Loucy (cell line): ENCODE data around the gene YAF2.
"Not testable (repeated sequence)": the region's sequence is repeated elsewhere in the genome, so short reads cannot be mapped to it uniquely, and the experiment has no call there.

Source experiments
- H2AFZ ChIP-seq: fragments of 200-600 bp; sonication (generic); 2 replicates; pipeline ENCODE4 v1.6.0; 2016; ENCODE audit warnings: antibody characterized with exemption, mild to moderate bottlenecking, low read length, moderate library complexity
- H3F3A ChIP-seq: fragments of 200-600 bp; 2 replicates; pipeline ENCODE4 v1.6.0; 2016; ENCODE audit warnings: antibody characterized with exemption, low read depth, mild to moderate bottlenecking
- H3K27me3 ChIP-seq: fragments of 200-600 bp; sonication (generic); 2 replicates; pipeline ENCODE4 v1.6.1; 2014; ENCODE audit warnings: low read length, mild to moderate bottlenecking; ENCODE audit not compliant: insufficient read depth, poor library complexity, severe bottlenecking
- H3K36me3 ChIP-seq: fragments of 200-600 bp; sonication (generic); 2 replicates; pipeline ENCODE4 v1.6.1; 2016; ENCODE audit warnings: low read length; ENCODE audit not compliant: insufficient read depth
- H3K4me1 ChIP-seq: fragments of 200-600 bp; sonication (generic); 2 replicates; pipeline ENCODE4 v1.5.1; 2014; ENCODE audit warnings: low read length, mild to moderate bottlenecking; ENCODE audit not compliant: insufficient read depth, poor library complexity, severe bottlenecking
- H3K4me2 ChIP-seq: fragments of 200-600 bp; sonication (generic); 2 replicates; pipeline ENCODE4 v1.6.0; 2014; ENCODE audit warnings: antibody characterized with exemption, low read length, low read depth, mild to moderate bottlenecking; ENCODE audit not compliant: poor library complexity, severe bottlenecking
- H3K4me3 ChIP-seq: fragments of 200-600 bp; sonication (generic); 2 replicates; pipeline ENCODE4 v1.5.1; 2014; ENCODE audit warnings: low read length, mild to moderate bottlenecking, mixed read lengths; ENCODE audit not compliant: poor library complexity, severe bottlenecking
- H3K79me2 ChIP-seq: fragments of 200-600 bp; sonication (generic); 2 replicates; pipeline ENCODE4 v1.6.1; 2014; ENCODE audit warnings: low read length; ENCODE audit not compliant: insufficient read depth
- H3K9ac ChIP-seq: fragments of 200-600 bp; sonication (generic); 2 replicates; pipeline ENCODE4 v1.6.0; 2014; ENCODE audit warnings: mild to moderate bottlenecking, low read depth, low read length, moderate library complexity; ENCODE audit not compliant: poor library complexity, severe bottlenecking
- H3K9me2 ChIP-seq: fragments of 200-600 bp; sonication (generic); replicated peaks from 2 replicates; pipeline ENCODE4 v1.6.1; 2016; ENCODE audit warnings: low read depth, low read length, mixed read lengths
- H3K9me3 ChIP-seq: fragments of 200-600 bp; sonication (generic); 2 replicates; pipeline ENCODE4 v1.6.1; 2014; ENCODE audit warnings: mild to moderate bottlenecking, antibody characterized with exemption, low read length, low read depth; ENCODE audit not compliant: insufficient read depth
- H4K20me1 ChIP-seq: fragments of 200-600 bp; sonication (generic); 2 replicates; pipeline ENCODE4 v1.6.0; 2014; ENCODE audit warnings: antibody characterized with exemption, low read length, mild to moderate bottlenecking; ENCODE audit not compliant: insufficient read depth, poor library complexity, severe bottlenecking
- CTCF ChIP-seq: fragments of 200-600 bp; sonication (generic); conservative IDR thresholded peaks from 2 replicates; pipeline ENCODE4 v1.5.1; 2014; ENCODE audit warnings: mild to moderate bottlenecking, antibody characterized with exemption, low read length
- EZH2phosphoT487 ChIP-seq: fragments of 200-600 bp; IDR thresholded peaks from 2 replicates; pipeline ENCODE4 v1.6.1; 2018; ENCODE audit warnings: antibody characterized with exemption, mild to moderate bottlenecking, moderate library complexity, borderline replicate concordance

YAF2 gene

GRCh38 chr12:42192686-42193085 lies 45.4 kb downstream of the YAF2 start:
- Histone ChIP-seq H3K27me3 (no peaks in the 10 kb centered on the region), H3K9me3 (no peaks in the 10 kb centered on the region), H3K9me2 (no peaks in the 10 kb centered on the region), H3K4me2 (no peak overlapping the region), H3K36me3 (peaks cover 39% of the 10 kb centered on the region; the same call in 1 of the 2 replicates), H4K20me1 (peaks cover 2% of the 10 kb centered on the region), H3K79me2 (no peaks in the 10 kb centered on the region; the same call in 1 of the 2 replicates), H3F3A (no peaks in the 10 kb centered on the region), H2AFZ (no peak overlapping the region), H3K9ac (no peak overlapping the region), H3K4me3 (no peak overlapping the region), H3K4me1 (no peaks in the 10 kb centered on the region)
- TF ChIP-seq CTCF (no peak), EZH2phosphoT487 (no peak)

- no peak overlapping the region for H2AFZ ChIP-seq
- H3K4me2 ChIP-seq, result no peak overlapping the region
- H3F3A ChIP-seq, result no peaks in the 10 kb centered on the region
- no peak overlapping the region for H3K9ac ChIP-seq
- H3K9me3 ChIP-seq, result no peaks in the 10 kb centered on the region
- no peaks in the 10 kb centered on the region for H3K9me2 ChIP-seq
- H3K27me3 ChIP-seq, result no peaks in the 10 kb centered on the region
- H3K79me2 ChIP-seq, result no peaks in the 10 kb centered on the region; the same call in 1 of the 2 replicates
- peaks cover under 1% of the 10 kb centered on the region for H4K20me1 ChIP-seq
- H3K4me3 ChIP-seq, result no peak overlapping the region
- no peaks in the 10 kb centered on the region for H3K4me1 ChIP-seq
- TF ChIP-seq CTCF, result no peak
- TF ChIP-seq EZH2phosphoT487, result no peak
- peaks cover 35% of the 10 kb centered on the region; the same call in 1 of the 2 replicates for H3K36me3 ChIP-seq
Measured at GRCh38 chr12:42192258-42192657, 45.8 kb downstream of the YAF2 start.

GRCh38 chr12:42190376-42190775 lies 47.7 kb downstream of the YAF2 start:
- Histone ChIP-seq H3K9me3 (no peaks in the 10 kb centered on the region), H3K4me3 (no peak overlapping the region), H3K9me2 (no peaks in the 10 kb centered on the region), H2AFZ (no peak overlapping the region), H3K36me3 (peaks cover 24% of the 10 kb centered on the region; the same call in 1 of the 2 replicates), H4K20me1 (no peaks in the 10 kb centered on the region), H3F3A (no peaks in the 10 kb centered on the region), H3K27me3 (no peaks in the 10 kb centered on the region), H3K79me2 (peaks cover under 1% of the 10 kb centered on the region; the same call in 1 of the 2 replicates), H3K9ac (no peak overlapping the region), H3K4me2 (no peak overlapping the region), H3K4me1 (no peaks in the 10 kb centered on the region)
- TF ChIP-seq CTCF, result no peak

- not testable (repeated sequence) for H4K20me1 ChIP-seq, H2AFZ ChIP-seq, H3K9me3 ChIP-seq, H3K4me1 ChIP-seq, H3F3A ChIP-seq, H3K27me3 ChIP-seq, H3K4me2 ChIP-seq, H3K9ac ChIP-seq, H3K4me3 ChIP-seq, H3K9me2 ChIP-seq, H3K79me2 ChIP-seq
- peaks cover 22% of the 10 kb centered on the region; the same call in 1 of the 2 replicates for H3K36me3 ChIP-seq
Measured at GRCh38 chr12:42188275-42188674, 49.8 kb downstream of the YAF2 start.
